Ishikawa (cell line): Measurements from ENCODE around the gene MANSC4.

Experiments
- CREB1 ChIP-seq: IDR thresholded peaks from 2 replicates; pipeline ENCODE4 v1.6.1; 2012; ENCODE audit warnings: low read depth
- EP300 ChIP-seq: IDR thresholded peaks from 2 replicates; pipeline ENCODE4 v1.6.1; 2012; ENCODE audit warnings: borderline replicate concordance
- NFIC ChIP-seq: IDR thresholded peaks from 2 replicates; pipeline ENCODE4 v1.6.1; 2012
- RAD21 ChIP-seq: IDR thresholded peaks from 2 replicates; pipeline ENCODE4 v1.6.1; 2012; ENCODE audit warnings: low read depth
- REST ChIP-seq: IDR thresholded peaks from 2 replicates; pipeline ENCODE4 v1.6.1; 2012; ENCODE audit warnings: low read depth, mild to moderate bottlenecking
- TAF1 ChIP-seq: IDR thresholded peaks from 2 replicates; pipeline ENCODE4 v1.6.1; 2012; ENCODE audit warnings: low read depth, mild to moderate bottlenecking
- TCF12 ChIP-seq: IDR thresholded peaks from 2 replicates; pipeline ENCODE4 v1.6.1; 2012; ENCODE audit warnings: low read depth
- TEAD4 ChIP-seq: IDR thresholded peaks from 2 replicates; pipeline ENCODE4 v1.6.1; 2012
- USF1 ChIP-seq: IDR thresholded peaks from 2 replicates; pipeline ENCODE4 v1.6.1; 2012
- YY1 ChIP-seq: IDR thresholded peaks from 2 replicates; pipeline ENCODE4 v1.6.1; 2012; ENCODE audit warnings: low read depth

DNA sequence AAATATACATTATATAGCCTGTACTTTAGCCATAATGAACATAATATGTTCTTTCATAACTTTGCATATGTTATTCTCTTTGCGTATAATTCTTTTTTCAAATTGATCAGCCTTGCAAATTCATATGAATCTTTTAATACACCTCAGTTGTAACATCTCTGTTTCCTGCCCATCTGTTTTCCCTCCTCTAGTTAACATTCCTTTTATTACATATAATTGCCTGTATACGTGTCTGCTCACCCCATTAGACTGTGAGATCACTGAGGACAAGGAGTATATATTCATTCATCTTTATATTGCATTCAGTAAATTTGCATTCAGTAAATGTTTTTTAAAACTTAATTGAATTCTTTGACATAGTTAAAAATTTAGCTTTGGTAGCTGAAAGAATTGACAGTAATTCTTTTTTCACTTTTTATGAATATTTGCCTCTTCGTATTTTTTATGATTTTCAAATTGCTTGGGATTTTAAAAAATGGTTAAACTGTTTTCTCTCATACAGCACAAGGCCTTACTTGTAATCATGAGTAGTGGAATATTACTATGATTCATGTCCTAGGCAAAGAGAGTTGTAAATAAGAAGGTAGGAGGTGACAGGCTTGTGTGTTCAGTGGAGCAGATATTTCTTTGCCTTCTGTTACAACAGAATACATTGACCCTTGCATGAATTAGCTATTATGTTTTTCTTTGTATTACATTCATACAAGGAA, 32.8 kb downstream of the MANSC4 start:
- no peak for TF ChIP-seq TEAD4
- TF ChIP-seq CREB1, result no peak
- TF ChIP-seq REST, result no peak
- no peak for TF ChIP-seq EP300
- TF ChIP-seq TCF12, result no peak
- no peak for TF ChIP-seq TAF1
- TF ChIP-seq YY1, result no peak
- no peak for TF ChIP-seq RAD21
- TF ChIP-seq NFIC, result no peak
- no peak for TF ChIP-seq USF1
